CD14-positive monocyte (primary cell): ENCODE data around the gene CCL17. TPM values are rescaled to one million over a fixed set of nuclear protein-coding genes. Genes with fewer than 3 reads are reported as not detected.
A peak's percentile ranks its signal among the peaks of the same experiment; 100 is the strongest.

Experiments
- DNase-seq, 3 donors: peaks; one replicate each; pipeline ENCODE4 v3.0.0-alpha.2; 2011 to 2022
- H2AFZ ChIP-seq: 2 replicates; pipeline ENCODE4 v1.6.0; 2012; ENCODE audit warnings: mild to moderate bottlenecking, low read depth, low read length, inconsistent platforms; ENCODE audit not compliant: insufficient read depth, poor library complexity, severe bottlenecking
- H3K27ac ChIP-seq, 2 donors: 1 replicate in 1 of 2; 2 replicates in 1 of 2; pipeline ENCODE4 v1.5.1; 2012 to 2013; ENCODE audit warnings: low read length in 2 of 2, control low read depth in 1 of 2, inconsistent platforms in 1 of 2, low read depth in 1 of 2, mild to moderate bottlenecking in 1 of 2
- H3K27me3 ChIP-seq, 2 donors: one replicate each; pipeline versions ENCODE4 v1.6.0 to v1.6.1; 2011 to 2013; ENCODE audit warnings: low read length in 2 of 2; ENCODE audit not compliant: control insufficient read depth in 2 of 2, insufficient read depth in 2 of 2
- H3K36me3 ChIP-seq, 2 donors: replicated peaks in 1 of 2; 1 replicate in 1 of 2; 2 replicates in 1 of 2; pipeline versions ENCODE4 v1.5.1 to v1.6.1; 2012 to 2013; ENCODE audit warnings: low read length in 2 of 2, control low read depth in 1 of 2, inconsistent platforms in 1 of 2, mild to moderate bottlenecking in 1 of 2; ENCODE audit not compliant: insufficient read depth in 2 of 2, control insufficient read depth in 1 of 2
- H3K4me1 ChIP-seq, 2 donors: 1 replicate in 1 of 2; 2 replicates in 1 of 2; pipeline versions ENCODE4 v1.5.1 to v1.6.1; 2012 to 2013; ENCODE audit warnings: low read length in 2 of 2, control low read depth in 1 of 2, inconsistent platforms in 1 of 2, mild to moderate bottlenecking in 1 of 2, moderate library complexity in 1 of 2; ENCODE audit not compliant: insufficient read depth in 2 of 2, control insufficient read depth in 1 of 2
- H3K4me2 ChIP-seq: replicated peaks from 2 replicates; pipeline ENCODE3; 2012; ENCODE audit warnings: low read length, moderate library complexity, mild to moderate bottlenecking; ENCODE audit not compliant: poor library complexity, severe bottlenecking; ENCODE audit errors: extremely low read depth
- H3K4me3 ChIP-seq, 3 experiments: fragments of 200-600 bp in 1 of 3; sonication (generic) in 1 of 3; replicated peaks in 1 of 3; 1 replicate in 2 of 3; 2 replicates in 1 of 3; pipeline ENCODE4 v1.5.1; 2011 to 2013; ENCODE audit warnings: low read length in 3 of 3, mild to moderate bottlenecking in 3 of 3, control low read depth in 2 of 3, low read depth in 2 of 3, inconsistent platforms in 1 of 3, moderate library complexity in 1 of 3
- H3K79me2 ChIP-seq: 2 replicates; pipeline ENCODE4 v1.6.0; 2012; ENCODE audit warnings: mild to moderate bottlenecking, control low read depth, inconsistent platforms, low read length, moderate library complexity; ENCODE audit not compliant: insufficient read depth
- H3K9ac ChIP-seq: 2 replicates; pipeline ENCODE4 v1.6.0; 2017; ENCODE audit warnings: low read length, mild to moderate bottlenecking; ENCODE audit not compliant: insufficient read depth, poor library complexity, severe bottlenecking
- H3K9me3 ChIP-seq, 2 donors: replicated peaks in 1 of 2; 1 replicate in 1 of 2; 2 replicates in 1 of 2; pipeline versions ENCODE4 v1.5.1 to v1.6.1; 2012 to 2013; ENCODE audit warnings: low read length in 2 of 2, control low read depth in 1 of 2; ENCODE audit not compliant: control insufficient read depth in 1 of 2, insufficient read depth in 1 of 2
- H4K20me1 ChIP-seq: 2 replicates; pipeline ENCODE4 v1.6.0; 2012; ENCODE audit warnings: mild to moderate bottlenecking, low read length, control low read depth, moderate library complexity; ENCODE audit not compliant: insufficient read depth
- H3K27ac Mint-ChIP-seq, 7 donors: one replicate each; pipeline ENCODE4 v1.8.0; 2020; ENCODE audit warnings: mild to moderate bottlenecking in 7 of 7, mixed read lengths in 7 of 7, moderate library complexity in 6 of 7, inconsistent platforms in 2 of 7
- H3K27me3 Mint-ChIP-seq, 3 donors: one replicate each; pipeline ENCODE4 v1.8.0; 2021 to 2022; ENCODE audit warnings: low read depth in 3 of 3, mild to moderate bottlenecking in 3 of 3, mixed read lengths in 3 of 3, moderate library complexity in 3 of 3, inconsistent platforms in 1 of 3
- H3K36me3 Mint-ChIP-seq, 2 donors: one replicate each; pipeline ENCODE4 v1.8.0; 2020; ENCODE audit warnings: mixed read lengths in 2 of 2, inconsistent platforms in 1 of 2, mild to moderate bottlenecking in 1 of 2
- H3K4me1 Mint-ChIP-seq: one replicate; pipeline ENCODE4 v1.8.0; 2020; ENCODE audit warnings: mild to moderate bottlenecking, mixed read lengths
- H3K4me3 Mint-ChIP-seq, 2 donors: one replicate each; pipeline ENCODE4 v1.8.0; 2020; ENCODE audit warnings: mild to moderate bottlenecking in 2 of 2, mixed read lengths in 2 of 2, moderate library complexity in 1 of 2
- H3K9me3 Mint-ChIP-seq, 7 donors: one replicate each; pipeline ENCODE4 v1.8.0; 2020 to 2022; ENCODE audit warnings: mixed read lengths in 7 of 7, mild to moderate bottlenecking in 6 of 7, moderate library complexity in 6 of 7, inconsistent platforms in 2 of 7
- CTCF ChIP-seq: fragments of 200-600 bp; IDR thresholded peaks from one replicate; pipeline ENCODE4 v1.8.0; 2022; ENCODE audit warnings: antibody characterized with exemption, mild to moderate bottlenecking
- WGBS: methylation state at CpG from one replicate; pipeline ENCODE4 v1.1.5; 2013; ENCODE audit warnings: missing lambda C conversion rate; ENCODE audit not compliant: insufficient coverage; 5-methylcytosine and 5-hydroxymethylcytosine counted together
- intact Hi-C, 2 donors: fragments of 100-400 bp; cut with micrococcal nuclease; formaldehyde crosslinking; loops; one replicate each; pipeline versions ENCODE4 v1.15.0 to v1.15.1; 2023
- polyA plus RNA-seq, 3 donors: library from polyadenylated mRNA; depleted of rRNA in 1 of 3; unstranded in 2 of 3; stranded (reverse) in 1 of 3; fragments of 300-500 nt in 2 of 3; fragments of >200 nt in 1 of 3; fragmentation: Illumina TruSeq in 2 of 3; gene quantifications; 1 replicate in 2 of 3; 2 replicates in 1 of 3; pipeline ENCODE4 v1.2.3, GENCODE V29; 2012 to 2021

The CCL17 gene
- polyA plus RNA-seq, 3 donors = not detected

GRCh38 chr16:57387598-57388354, 16.8 kb upstream of the CCL17 start:
- no peak overlapping the region for H3K27ac Mint-ChIP-seq
- no peak overlapping the region for H3K4me3 Mint-ChIP-seq
- Histone ChIP-seq H3K4me3 (no peak overlapping the region), H3K79me2 (no peaks in the 10 kb centered on the region), H3K4me2 (no peak overlapping the region), H3K4me1 (peaks cover 14 to 22% of the 10 kb centered on the region in 2 donors), H3K9me3 (no peaks in the 10 kb centered on the region), H4K20me1 (no peaks in the 10 kb centered on the region), H2AFZ (no peak overlapping the region), H3K36me3 (no peaks in the 10 kb centered on the region), H3K27ac (no peak overlapping the region), H3K9ac (no peak overlapping the region), H3K27me3 (peaks cover 0 to 9% of the 10 kb centered on the region in 2 donors)
- peaks cover 12 to 27% (median 20%) of the 10 kb centered on the region in 3 donors for H3K27me3 Mint-ChIP-seq
- H3K4me1 Mint-ChIP-seq = peaks cover 21% of the 10 kb centered on the region
- peaks cover 0 to 4% (median 0%) of the 10 kb centered on the region in 7 donors for H3K9me3 Mint-ChIP-seq
- intact Hi-C loops = no loop called here
- no peak for DNase-seq
- 100% methylated on average over 1 of the region's 3 CpGs for WGBS
- no peak for TF ChIP-seq CTCF
- H3K36me3 Mint-ChIP-seq = no peaks in the 10 kb centered on the region

- Histone ChIP-seq H3K9me3 (no peaks in the 10 kb centered on the region), H3K27me3 (peaks cover 0 to 10% of the 10 kb centered on the region in 2 donors), H4K20me1 (no peaks in the 10 kb centered on the region), H2AFZ (no peak overlapping the region), H3K27ac (no peak overlapping the region), H3K4me1 (peaks cover 12 to 18% of the 10 kb centered on the region in 2 donors), H3K79me2 (no peaks in the 10 kb centered on the region), H3K9ac (no peak overlapping the region), H3K36me3 (no peaks in the 10 kb centered on the region), H3K4me2 (no peak overlapping the region), H3K4me3 (no peak overlapping the region)
- Mint-ChIP-seq H3K9me3 (peaks cover 0 to 4% (median 0%) of the 10 kb centered on the region in 7 donors), H3K27ac (peak overlapping the region in 1 of 7 donors; percentile 77), H3K36me3 (no peaks in the 10 kb centered on the region), H3K4me3 (no peak overlapping the region), H3K4me1 (peaks cover 18% of the 10 kb centered on the region), H3K27me3 (peaks cover 14 to 26% (median 25%) of the 10 kb centered on the region in 3 donors)
- 82% methylated on average over 5 of the region's 7 CpGs for WGBS
- TF ChIP-seq CTCF = no peak
- no peak for DNase-seq
- intact Hi-C loops = no loop called here
These were observed 16.0 kb upstream of the CCL17 start for GRCh38 chr16:57388359-57389086.
